H1 (cell line): ENCODE data around the gene CDKN2AIP. TPM values are rescaled to one million over a fixed set of nuclear protein-coding genes. Genes with fewer than 3 reads are reported as not detected.

Experiments
- ASH2L ChIP-seq: fragments of 200-600, 300-600 bp; sonication (generic); IDR thresholded peaks from one replicate; pipeline ENCODE4 v1.7.1; 2017; ENCODE audit warnings: low read length
- BCL11A ChIP-seq, 2 experiments: IDR thresholded peaks; one replicate each; pipeline ENCODE4 v1.6.1; 2011; ENCODE audit warnings: low read depth in 2 of 2, low read length in 2 of 2, mild to moderate bottlenecking in 2 of 2
- BRCA1 ChIP-seq: IDR thresholded peaks from 2 replicates; pipeline ENCODE4 v1.6.1; 2012; ENCODE audit warnings: low read depth, low read length, improper control_type of control experiment
- CBX5 ChIP-seq: fragments of 300-800, 300-1000 bp; sonication (generic); IDR thresholded peaks from 2 replicates; pipeline ENCODE4 v1.7.1; 2016; ENCODE audit warnings: antibody characterized with exemption, low read length, low read depth
- CTBP2 ChIP-seq: IDR thresholded peaks from 2 replicates; pipeline ENCODE4 v1.7.0; 2011; ENCODE audit warnings: borderline replicate concordance, mild to moderate bottlenecking, moderate library complexity, mixed read lengths, low read length; ENCODE audit not compliant: insufficient read depth, insufficient read length
- E2F6 ChIP-seq: IDR thresholded peaks from 2 replicates; pipeline ENCODE4 v1.6.1; 2012; ENCODE audit warnings: inconsistent platforms
- FOSL1 ChIP-seq: IDR thresholded peaks from 2 replicates; pipeline ENCODE4 v1.6.1; 2011; ENCODE audit warnings: mild to moderate bottlenecking, low read depth, low read length, moderate library complexity; ENCODE audit not compliant: insufficient read depth
- HDAC2 ChIP-seq, 2 experiments: fragments of 300-600 bp in 1 of 2; sonication (generic) in 1 of 2; IDR thresholded peaks; 2 replicates each; pipeline ENCODE4 v1.6.1; 2011 to 2012; ENCODE audit warnings: low read depth in 2 of 2, low read length in 2 of 2, mild to moderate bottlenecking in 2 of 2, moderate library complexity in 2 of 2, borderline replicate concordance in 1 of 2, inconsistent platforms in 1 of 2
- JUN ChIP-seq: IDR thresholded peaks from 2 replicates; pipeline ENCODE4 v1.6.1; 2011; ENCODE audit warnings: low read depth, mild to moderate bottlenecking, improper control_type of control experiment, low read length
- JUND ChIP-seq: IDR thresholded peaks from 2 replicates; pipeline ENCODE4 v1.6.1; 2011; ENCODE audit warnings: mild to moderate bottlenecking, improper control_type of control experiment, low read length
- KDM4A ChIP-seq: IDR thresholded peaks from one replicate; pipeline ENCODE4 v1.7.1; 2012; ENCODE audit warnings: low read depth, mild to moderate bottlenecking, moderate library complexity, low read length, inconsistent platforms; ENCODE audit not compliant: severe bottlenecking
- KDM5A ChIP-seq: fragments of 200-600 bp; IDR thresholded peaks from 2 replicates; pipeline ENCODE4 v1.7.1; 2012; ENCODE audit warnings: mild to moderate bottlenecking, low read length, inconsistent platforms, mixed read lengths
- MAFK ChIP-seq: IDR thresholded peaks from 2 replicates; pipeline ENCODE4 v1.6.1; 2012; ENCODE audit warnings: low read depth, mild to moderate bottlenecking, improper control_type of control experiment, low read length
- PHF8 ChIP-seq: fragments of 200-600 bp; sonication (generic); conservative IDR thresholded peaks from 2 replicates; pipeline ENCODE4 v1.7.1; 2012; ENCODE audit warnings: low read depth, mild to moderate bottlenecking, inconsistent platforms, low read length, moderate library complexity
- POLR2A ChIP-seq, 2 experiments: IDR thresholded peaks; 1 replicate in 1 of 2; 2 replicates in 1 of 2; pipeline ENCODE4 v1.6.1; 2011; ENCODE audit warnings: low read depth in 2 of 2, low read length in 2 of 2, mild to moderate bottlenecking in 2 of 2; ENCODE audit errors: control extremely low read depth in 1 of 2
- POU5F1 ChIP-seq: IDR thresholded peaks from 2 replicates; pipeline ENCODE4 v1.6.1; 2011; ENCODE audit warnings: low read depth, mild to moderate bottlenecking, low read length, moderate library complexity
- RAD21 ChIP-seq, 2 experiments: IDR thresholded peaks in 1 of 2; conservative IDR thresholded peaks in 1 of 2; 2 replicates each; pipeline ENCODE4 v1.6.1; 2011; ENCODE audit warnings: low read depth in 2 of 2, low read length in 2 of 2, improper control_type of control experiment in 1 of 2, inconsistent platforms in 1 of 2, mild to moderate bottlenecking in 1 of 2, moderate library complexity in 1 of 2
- RNF2 ChIP-seq: fragments of 200-900, 300-1000 bp; sonication (generic); IDR thresholded peaks from 2 replicates; pipeline ENCODE4 v1.7.1; 2016; ENCODE audit warnings: borderline replicate concordance, low read depth, mild to moderate bottlenecking, antibody characterized with exemption, low read length; ENCODE audit not compliant: poor library complexity, severe bottlenecking; ENCODE audit errors: missing control alignments
- SP2 ChIP-seq: IDR thresholded peaks from 2 replicates; pipeline ENCODE4 v1.6.1; 2012; ENCODE audit warnings: mild to moderate bottlenecking, low read length, inconsistent platforms
- TAF1 ChIP-seq: IDR thresholded peaks from 2 replicates; pipeline ENCODE4 v1.6.1; 2011; ENCODE audit warnings: mild to moderate bottlenecking, low read depth, low read length
- TAF7 ChIP-seq: optimal IDR thresholded peaks from 2 replicates; pipeline ENCODE3; 2011; ENCODE audit warnings: low read depth, mild to moderate bottlenecking, inconsistent platforms, low read length, moderate library complexity, borderline replicate concordance
- TCF12 ChIP-seq: IDR thresholded peaks from 2 replicates; pipeline ENCODE4 v1.6.1; 2011; ENCODE audit warnings: low read depth, mild to moderate bottlenecking, low read length
- YY1 ChIP-seq: IDR thresholded peaks from 2 replicates; pipeline ENCODE4 v1.6.1; 2011; ENCODE audit warnings: low read depth, mild to moderate bottlenecking, low read length
- ZNF274 ChIP-seq: IDR thresholded peaks from 2 replicates; pipeline ENCODE4 v1.7.0; 2012; ENCODE audit warnings: low read length, borderline replicate concordance; ENCODE audit errors: extremely low read depth
- polyA plus RNA-seq, 7 experiments: library from polyadenylated mRNA; depleted of rRNA in 3 of 7; stranded (reverse) in 5 of 7; unstranded in 2 of 7; fragments of >200 nt in 5 of 7; fragments of 200-250 nt in 2 of 7; gene quantifications; 1 replicate in 5 of 7; 2 replicates in 1 of 7; 4 replicates in 1 of 7; pipeline versions ENCODE4 v1.2.1 to v1.2.3, GENCODE V29; 2011 to 2013; ENCODE audit warnings: missing spikeins in 2 of 7, mixed read lengths in 2 of 7
- total RNA-seq: library from RNA; stranded (reverse); fragmentation: NEBNext Ultra II Directional; extraction: Animal tissue kit (Norgen Biotek cat#: 25700); gene quantifications from 2 replicates; pipeline ENCODE4 v1.2.1, GENCODE V29; 2021
- TF ChIP-seq, protein P1 (sequence below): IDR thresholded peaks from 2 replicates; pipeline ENCODE4 v1.6.1; 2012; ENCODE audit warnings: inconsistent platforms

Gene CDKN2AIP
- total and polyA plus RNA-seq, 2 of the 8 experiments (the other 6 are each of a cell fraction or from before 2014, with no cell fraction given), result 6.0 to 14.0 TPM

- TF ChIP-seq RAD21 (IDR thresholded peaks at IDR 0.05 in 1 of 2, conservative IDR thresholded peaks at IDR 0.05 in 1 of 2; ENCODE audit: low read depth in 2 of 2, low read length in 2 of 2), result peak; percentile 87 to 95
- 0 out of 2 replicates have a peak, but pooled peaks have one; percentile 9 for TF ChIP-seq YY1
- no peak for TF ChIP-seq ZNF274
- TF ChIP-seq BRCA1, result no peak
- peak; percentile 38 to 78 for TF ChIP-seq POLR2A (IDR thresholded peaks at IDR 0.05; ENCODE audit: control extremely low read depth in 1 of 2, low read depth in 2 of 2, low read length in 2 of 2)
- TF ChIP-seq TAF1, result peak; percentile 84
- no peak for TF ChIP-seq PHF8
- TF ChIP-seq HDAC2 (IDR thresholded peaks at IDR 0.05; ENCODE audit: borderline replicate concordance in 1 of 2, low read depth in 2 of 2, low read length in 2 of 2), result no peak
- TF ChIP-seq, protein P1, sequence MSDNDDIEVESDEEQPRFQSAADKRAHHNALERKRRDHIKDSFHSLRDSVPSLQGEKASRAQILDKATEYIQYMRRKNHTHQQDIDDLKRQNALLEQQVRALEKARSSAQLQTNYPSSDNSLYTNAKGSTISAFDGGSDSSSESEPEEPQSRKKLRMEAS, result peak; percentile 69
- peak; percentile 33 for TF ChIP-seq TAF7
- no peak for TF ChIP-seq TCF12
- no peak for TF ChIP-seq FOSL1
- TF ChIP-seq CBX5, result no peak
- TF ChIP-seq CTBP2, result no peak
- TF ChIP-seq POU5F1, result no peak
- TF ChIP-seq E2F6, result no peak
- no peak for TF ChIP-seq KDM5A
- TF ChIP-seq KDM4A, result no peak
- no peak for TF ChIP-seq JUN
- TF ChIP-seq MAFK, result no peak
- no peak for TF ChIP-seq SP2
- TF ChIP-seq BCL11A (IDR thresholded peaks at IDR 0.05; ENCODE audit: low read depth in 2 of 2, low read length in 2 of 2), result no peak
- no peak for TF ChIP-seq ASH2L
- TF ChIP-seq JUND, result peak; percentile 62; the same call in 1 of the 2 replicates
- no peak for TF ChIP-seq RNF2
Observed at GRCh38 chr4:183407128-183407585, 37.3 kb upstream of the CDKN2AIP start (continued).
